GM18498 (cell line): ENCODE results near the gene SBK1.
A peak's percentile ranks its signal among the peaks of the same experiment; 100 is the strongest.

Experiments
- ATAC-seq: cut with Tn5 transposase; IDR thresholded peaks from one replicate; pipeline ENCODE4 v1.9.1; 2021; ENCODE audit warnings: mild to moderate bottlenecking, moderate library complexity; ENCODE audit not compliant: unreplicated experiment

The SBK1 gene

DNA sequence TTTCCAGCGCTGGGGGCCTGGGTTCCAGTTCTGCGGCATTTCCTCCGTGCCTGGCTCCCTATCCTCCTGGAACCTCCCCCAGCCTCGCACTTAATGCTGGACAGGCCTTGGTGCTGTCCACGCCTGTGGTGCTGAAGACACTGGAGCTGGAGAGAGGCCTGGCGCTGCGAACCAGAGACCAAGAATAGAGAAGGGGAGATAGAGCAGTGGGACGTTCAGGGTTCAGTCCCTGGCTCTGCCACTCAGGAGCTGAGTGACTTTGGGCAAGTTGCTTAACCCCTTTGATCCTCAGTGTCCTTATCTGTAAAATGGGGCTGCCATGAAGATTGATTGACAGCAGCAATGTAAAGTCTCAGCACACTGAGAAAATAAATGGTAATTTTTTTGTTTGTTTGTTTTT, 11.9 kb downstream of the SBK1 start:
- ATAC-seq = no peak

GRCh38 chr16:28307936-28308335, 15.6 kb downstream of the SBK1 start:
- no peak for ATAC-seq

DNA sequence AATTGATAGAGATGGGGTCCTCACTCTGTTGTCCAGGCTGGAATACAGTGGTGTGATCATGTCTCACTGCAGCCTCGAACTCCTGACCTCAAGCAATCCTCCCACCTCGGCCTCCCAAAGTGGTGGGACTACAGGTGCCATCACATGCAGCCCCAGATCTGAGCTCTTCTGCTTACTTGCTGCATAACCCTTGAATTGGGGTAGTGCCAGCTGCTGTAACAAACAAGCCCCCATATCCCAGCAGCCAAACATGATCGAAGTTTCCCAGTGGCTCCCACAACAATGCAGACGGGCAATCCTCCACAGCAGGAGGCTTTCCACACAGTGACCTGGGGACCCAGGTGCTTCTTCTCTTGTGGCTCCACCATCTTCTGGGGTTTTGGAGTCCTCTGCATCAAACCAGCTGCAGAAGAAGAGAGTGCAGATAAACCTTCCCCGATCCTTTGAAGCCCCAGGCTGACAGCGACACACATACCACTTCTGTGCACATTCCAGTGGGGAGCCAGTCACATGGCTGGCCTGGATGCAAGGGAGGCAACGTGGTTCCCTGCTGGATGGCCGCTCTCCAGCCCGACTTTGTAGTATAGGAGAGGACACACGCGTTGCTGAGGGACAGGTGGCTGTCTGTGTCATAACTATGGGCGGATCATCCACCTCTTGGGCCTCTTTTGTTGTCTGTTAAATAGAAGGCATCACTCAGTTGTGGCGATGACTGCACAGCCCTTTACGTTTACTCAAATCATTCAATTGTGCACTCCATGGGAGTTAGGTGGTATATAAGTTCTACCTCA, 16.7 kb downstream of the SBK1 start:
- no peak for ATAC-seq

DNA sequence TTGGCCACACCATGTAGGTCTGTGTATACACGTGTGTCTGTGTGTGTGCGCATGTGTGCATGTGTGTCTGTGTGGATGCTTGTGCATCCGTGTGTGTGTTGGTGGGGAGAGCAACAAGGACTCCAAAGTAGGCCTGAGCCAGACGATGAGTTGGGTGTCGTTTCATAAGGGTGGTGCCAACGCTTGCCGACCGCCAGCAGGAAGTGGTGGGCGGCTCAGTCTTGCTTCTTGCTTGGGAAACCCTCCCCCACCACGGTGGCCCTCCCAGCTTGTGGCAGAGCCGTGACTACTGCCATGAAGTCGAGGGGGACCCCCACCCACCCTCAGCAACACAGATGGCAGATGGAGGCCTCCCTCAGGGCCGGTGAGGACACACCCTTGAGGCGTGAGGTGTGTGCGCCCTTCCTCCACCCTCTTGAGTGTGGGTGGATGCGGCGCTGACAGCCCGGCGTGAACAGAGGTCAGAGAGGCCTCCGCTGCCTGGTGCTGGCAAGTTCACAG, 17.5 kb downstream of the SBK1 start:
- peak; percentile 51 for ATAC-seq

GRCh38 chr16:28310796-28311195, 18.5 kb downstream of the SBK1 start:
- no peak for ATAC-seq

GRCh38 chr16:28311413-28311812, 19.1 kb downstream of the SBK1 start:
- ATAC-seq = no peak

DNA sequence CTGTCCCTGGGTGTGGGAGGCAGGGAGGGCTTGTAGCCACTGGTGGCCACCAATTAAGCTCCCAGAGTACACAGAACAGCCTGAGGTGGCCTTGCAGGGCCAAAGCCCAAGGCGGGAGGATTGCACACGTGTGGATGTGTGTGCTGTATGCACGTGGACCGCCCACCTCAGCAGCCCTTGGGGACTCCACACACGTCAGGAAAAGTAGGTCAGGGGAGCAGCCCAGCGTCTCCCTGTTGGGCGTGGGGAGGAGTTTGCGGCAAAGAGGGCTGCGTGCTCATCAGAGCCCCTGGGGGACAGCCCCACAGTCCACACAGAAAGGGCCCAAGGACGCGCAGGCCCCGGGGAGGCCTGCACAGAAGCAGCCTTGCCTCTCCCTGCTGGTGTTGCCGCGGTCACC, 19.6 kb downstream of the SBK1 start:
- ATAC-seq = no peak

GRCh38 chr16:28312327-28312726, 20.0 kb downstream of the SBK1 start:
- no peak for ATAC-seq

- ATAC-seq = no peak
These were observed 21.3 kb downstream of the SBK1 start for GRCh38 chr16:28313587-28313986.

DNA sequence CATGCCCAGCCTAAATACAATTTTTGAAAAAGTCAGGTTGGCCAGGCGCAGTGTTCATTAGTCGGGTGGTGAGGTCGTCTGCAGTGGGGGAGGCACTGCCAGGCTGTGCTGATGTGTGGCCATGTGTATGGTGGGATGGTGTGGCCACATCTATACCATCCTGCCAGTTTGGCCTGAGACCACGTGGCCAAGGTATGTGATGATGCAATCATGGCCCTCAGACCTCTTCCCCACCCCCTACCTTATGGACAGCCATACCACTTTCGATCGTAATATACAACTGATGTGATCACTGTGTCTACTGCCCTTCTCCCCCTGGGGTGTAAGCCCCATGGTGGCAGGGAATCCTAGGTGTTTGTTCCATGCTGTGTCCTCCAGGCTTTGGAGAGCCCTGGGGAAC, 23.7 kb downstream of the SBK1 start:
- no peak for ATAC-seq

DNA sequence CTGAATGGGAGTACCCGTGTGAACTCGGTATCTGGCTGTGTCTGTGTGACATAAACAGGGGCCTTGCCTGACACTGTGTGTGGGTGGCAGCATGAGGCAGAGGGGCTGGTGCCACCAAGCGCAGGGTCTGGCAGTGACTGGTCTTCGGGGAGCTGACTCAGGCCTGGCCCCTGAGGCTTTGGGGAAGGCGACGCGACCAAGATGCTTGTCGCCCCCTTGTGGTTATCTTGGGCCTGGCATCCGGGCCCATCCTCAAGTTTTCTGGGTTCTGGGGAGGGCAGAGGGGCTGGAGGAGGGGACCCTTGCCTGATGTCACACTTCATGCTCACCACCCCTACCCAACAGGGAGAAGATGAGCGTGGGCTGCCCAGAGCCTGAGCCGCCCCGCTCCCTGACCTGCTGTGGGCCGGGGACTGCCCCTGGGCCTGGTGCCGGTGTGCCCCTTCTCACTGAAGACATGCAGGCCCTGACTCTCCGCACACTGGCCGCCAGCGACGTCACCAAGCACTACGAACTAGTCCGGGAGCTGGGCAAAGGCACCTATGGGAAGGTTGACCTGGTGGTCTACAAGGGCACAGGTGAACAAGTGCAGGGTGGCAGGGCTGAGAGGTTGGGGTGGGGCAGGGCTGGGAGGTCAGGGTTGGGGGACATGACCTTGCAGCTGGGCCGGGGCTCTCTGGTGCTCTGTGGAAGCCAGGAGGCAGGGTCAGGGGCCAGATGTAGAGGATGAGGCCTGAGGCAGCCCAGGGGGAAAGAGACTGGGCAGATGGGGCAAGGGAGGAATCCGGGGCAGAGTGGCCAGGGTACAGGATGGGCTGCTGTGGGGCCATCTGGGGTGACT, 24.9 kb downstream of the SBK1 start:
- ATAC-seq = no peak

DNA sequence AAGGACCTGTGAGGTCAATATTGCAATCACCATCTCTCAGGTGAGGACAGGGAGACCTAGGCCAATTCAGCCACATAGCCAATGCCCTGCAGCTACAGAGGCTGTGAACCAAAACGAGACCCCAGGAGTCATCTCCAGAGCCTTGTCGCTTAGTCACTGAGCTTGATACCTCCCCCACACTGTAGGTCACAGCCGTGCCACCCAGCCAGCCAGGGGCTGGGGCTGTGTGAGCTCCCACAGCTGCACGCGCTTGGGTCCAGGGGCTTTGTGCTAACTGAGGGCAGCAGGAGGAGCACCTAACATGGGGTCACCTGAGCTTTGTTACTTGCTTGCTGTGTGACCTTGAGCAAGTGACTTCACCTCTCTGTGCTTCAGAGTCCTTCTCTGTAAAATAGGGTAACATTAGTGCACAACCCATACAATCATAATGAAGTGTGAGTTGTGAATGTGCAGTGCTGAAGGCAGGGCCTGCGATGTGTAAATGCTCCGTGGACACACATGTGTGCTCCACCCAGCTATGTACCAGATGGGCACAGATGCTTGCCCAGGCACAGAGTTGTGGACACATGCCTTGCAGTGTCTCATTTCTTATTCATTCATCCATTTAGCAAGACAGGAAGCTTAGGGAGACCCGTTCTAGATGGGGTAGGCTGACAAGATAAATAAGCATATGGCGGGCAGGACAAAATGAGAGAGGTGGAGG, 25.9 kb downstream of the SBK1 start:
- ATAC-seq = no peak

GRCh38 chr16:28319476-28320022, 27.2 kb downstream of the SBK1 start:
- no peak for ATAC-seq

- no peak for ATAC-seq
These were observed 27.8 kb downstream of the SBK1 start for GRCh38 chr16:28320023-28320561.

DNA sequence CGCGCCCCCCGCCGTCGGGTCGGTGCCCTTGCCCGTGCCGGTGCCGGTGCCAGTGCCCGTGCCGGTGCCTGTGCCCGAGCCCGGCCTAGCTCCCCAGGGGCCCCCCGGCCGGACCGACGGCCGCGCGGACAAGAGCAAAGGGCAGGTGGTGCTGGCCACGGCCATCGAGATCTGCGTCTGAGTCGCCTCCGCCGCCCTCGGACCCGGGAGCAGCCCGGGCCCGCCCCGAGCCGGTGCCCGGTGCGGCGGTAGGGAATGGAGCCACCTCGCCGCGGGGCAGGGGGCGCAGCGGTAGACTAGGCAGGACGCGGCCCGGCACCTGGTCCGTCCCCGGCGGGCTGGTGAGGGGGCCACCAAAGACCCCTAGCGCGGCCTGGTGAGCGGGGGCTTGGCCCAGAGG, 28.4 kb downstream of the SBK1 start:
- no peak for ATAC-seq

DNA sequence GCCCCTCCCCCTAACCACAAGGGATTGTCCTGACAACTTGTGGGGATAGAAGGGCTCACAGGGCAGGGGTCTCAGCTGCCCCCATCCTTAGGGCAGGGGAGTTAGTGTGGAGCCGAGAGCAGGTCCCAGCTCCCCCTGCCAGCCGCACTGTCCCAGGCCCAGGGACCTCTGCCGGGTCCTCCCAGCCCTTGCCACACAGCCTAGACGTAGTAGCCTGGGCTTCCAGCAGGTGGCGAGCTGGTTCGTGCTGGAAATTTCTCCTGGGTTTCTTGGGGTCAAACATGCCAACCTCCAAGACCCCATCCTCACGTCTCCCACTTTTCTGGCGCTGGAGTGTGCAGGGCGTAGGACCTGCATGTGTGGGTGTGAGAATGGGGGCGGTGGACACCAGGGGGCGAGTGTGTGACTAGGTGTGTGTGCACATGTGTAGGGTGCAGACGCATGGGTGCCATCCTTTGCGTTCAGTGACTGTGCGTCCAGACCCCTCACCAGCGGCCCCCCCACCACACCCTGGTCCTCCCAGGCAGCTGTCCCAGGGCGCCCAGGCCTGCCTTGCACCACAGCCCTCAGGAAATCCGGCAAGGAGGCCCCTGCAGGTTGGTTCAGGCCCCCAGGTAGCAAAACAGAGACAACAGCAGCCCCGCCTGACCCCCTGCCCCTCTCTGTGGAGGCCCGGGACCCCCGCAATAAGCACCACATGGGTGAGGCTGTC, 29.5 kb downstream of the SBK1 start:
- no peak for ATAC-seq

DNA sequence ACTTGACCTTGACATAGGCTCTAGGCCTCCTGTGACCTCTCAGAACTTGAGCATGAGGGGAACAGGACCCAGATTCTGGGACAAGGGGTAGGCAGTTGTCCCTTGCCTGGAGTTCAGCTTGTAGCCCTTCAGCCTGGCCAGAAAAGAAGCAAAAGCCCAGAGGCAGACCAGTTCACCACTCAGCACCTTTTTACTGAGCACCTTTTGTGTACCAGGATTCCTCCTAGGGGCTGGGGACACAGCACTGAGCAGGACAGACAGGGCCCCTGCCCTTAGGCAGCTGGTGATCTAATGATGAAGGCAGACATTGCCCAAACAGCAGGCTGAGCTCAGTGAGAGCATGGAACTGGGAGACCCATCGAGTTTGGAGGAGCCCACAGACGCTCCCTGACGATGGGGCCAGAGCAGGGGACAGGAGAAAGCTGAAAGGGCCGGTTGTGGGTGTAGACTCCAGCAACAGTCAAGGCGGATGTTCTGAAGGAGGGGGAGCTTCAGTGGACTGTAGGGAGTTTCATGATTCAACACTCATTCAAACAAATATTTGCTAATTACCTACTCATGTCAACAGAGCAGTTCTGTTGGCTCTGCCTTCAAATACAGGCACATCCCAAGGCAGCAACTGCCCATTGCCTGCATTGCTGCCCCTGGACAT, 32.0 kb downstream of the SBK1 start:
- no peak for ATAC-seq

- no peak for ATAC-seq
These were observed 32.6 kb downstream of the SBK1 start for GRCh38 chr16:28324887-28325279.

DNA sequence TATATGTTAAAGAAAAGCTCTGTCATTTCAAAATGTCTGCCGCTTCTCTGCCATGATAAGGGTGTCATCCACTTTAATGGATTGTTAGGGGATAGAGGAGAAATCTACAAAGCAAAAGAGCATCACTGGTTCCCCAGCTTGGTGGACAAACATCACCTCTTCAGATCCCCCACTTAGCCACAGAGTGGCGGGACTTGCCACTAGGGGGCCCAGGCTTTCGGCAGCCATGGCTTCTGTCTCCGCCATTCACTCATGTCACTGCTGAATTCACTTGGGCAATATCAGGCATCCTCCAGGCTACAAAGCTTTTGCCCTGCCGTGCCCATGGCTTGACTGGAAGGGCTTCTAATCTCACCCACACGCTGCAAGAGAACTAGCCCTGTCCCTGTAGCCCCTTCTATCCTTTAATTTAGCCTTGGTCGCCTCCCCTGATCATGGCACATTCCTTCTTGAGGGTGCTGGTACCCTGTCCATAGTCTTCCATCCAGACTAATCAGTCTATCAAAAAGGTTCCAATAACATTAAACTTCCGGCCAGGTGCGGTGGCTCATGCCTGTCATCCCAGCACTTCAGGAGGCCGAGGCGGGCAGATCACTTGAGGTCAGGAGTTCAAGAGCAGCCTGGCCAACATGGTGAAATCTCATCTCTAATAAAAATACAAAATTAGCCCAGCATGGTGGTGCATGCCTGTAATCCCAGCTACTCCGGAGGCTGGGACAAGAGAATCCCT, 34.7 kb downstream of the SBK1 start:
- ATAC-seq = no peak
